GM12801 (cell line): ENCODE data around the gene PDZK1IP1.

Source experiments
- TF ChIP-seq, protein P1 (sequence below): IDR thresholded peaks from one replicate; pipeline ENCODE4 v1.5.1; 2011; ENCODE audit warnings: control low read depth; ENCODE audit not compliant: insufficient read length; ENCODE audit errors: extremely low read depth

PDZK1IP1 gene

DNA sequence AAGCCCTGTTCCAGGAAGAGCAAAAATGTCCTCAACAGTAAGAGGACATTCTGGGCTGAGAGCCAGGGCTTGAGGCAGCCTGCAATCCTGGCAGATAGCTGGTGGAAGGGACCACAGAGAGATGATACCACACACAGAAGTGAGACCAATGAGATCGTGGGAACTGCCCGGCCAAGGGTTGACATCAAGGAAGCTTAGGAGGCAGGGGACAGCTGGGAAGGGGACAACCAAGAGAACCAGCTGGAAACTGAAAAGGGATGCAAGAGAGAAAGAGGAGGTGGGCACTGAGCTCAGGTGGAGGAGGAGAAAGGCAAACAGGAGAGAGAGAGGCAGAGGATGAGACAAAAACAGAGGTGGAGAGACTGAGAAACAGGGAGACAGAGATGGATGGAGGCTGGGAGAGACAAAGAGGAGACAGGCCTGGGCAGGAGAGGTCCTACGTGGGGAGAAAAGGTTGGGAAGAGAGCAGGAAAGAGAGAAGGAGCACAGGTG lies 9.2 kb downstream of the PDZK1IP1 start:
- TF ChIP-seq, protein P1, sequence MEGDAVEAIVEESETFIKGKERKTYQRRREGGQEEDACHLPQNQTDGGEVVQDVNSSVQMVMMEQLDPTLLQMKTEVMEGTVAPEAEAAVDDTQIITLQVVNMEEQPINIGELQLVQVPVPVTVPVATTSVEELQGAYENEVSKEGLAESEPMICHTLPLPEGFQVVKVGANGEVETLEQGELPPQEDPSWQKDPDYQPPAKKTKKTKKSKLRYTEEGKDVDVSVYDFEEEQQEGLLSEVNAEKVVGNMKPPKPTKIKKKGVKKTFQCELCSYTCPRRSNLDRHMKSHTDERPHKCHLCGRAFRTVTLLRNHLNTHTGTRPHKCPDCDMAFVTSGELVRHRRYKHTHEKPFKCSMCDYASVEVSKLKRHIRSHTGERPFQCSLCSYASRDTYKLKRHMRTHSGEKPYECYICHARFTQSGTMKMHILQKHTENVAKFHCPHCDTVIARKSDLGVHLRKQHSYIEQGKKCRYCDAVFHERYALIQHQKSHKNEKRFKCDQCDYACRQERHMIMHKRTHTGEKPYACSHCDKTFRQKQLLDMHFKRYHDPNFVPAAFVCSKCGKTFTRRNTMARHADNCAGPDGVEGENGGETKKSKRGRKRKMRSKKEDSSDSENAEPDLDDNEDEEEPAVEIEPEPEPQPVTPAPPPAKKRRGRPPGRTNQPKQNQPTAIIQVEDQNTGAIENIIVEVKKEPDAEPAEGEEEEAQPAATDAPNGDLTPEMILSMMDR = no peak

DNA sequence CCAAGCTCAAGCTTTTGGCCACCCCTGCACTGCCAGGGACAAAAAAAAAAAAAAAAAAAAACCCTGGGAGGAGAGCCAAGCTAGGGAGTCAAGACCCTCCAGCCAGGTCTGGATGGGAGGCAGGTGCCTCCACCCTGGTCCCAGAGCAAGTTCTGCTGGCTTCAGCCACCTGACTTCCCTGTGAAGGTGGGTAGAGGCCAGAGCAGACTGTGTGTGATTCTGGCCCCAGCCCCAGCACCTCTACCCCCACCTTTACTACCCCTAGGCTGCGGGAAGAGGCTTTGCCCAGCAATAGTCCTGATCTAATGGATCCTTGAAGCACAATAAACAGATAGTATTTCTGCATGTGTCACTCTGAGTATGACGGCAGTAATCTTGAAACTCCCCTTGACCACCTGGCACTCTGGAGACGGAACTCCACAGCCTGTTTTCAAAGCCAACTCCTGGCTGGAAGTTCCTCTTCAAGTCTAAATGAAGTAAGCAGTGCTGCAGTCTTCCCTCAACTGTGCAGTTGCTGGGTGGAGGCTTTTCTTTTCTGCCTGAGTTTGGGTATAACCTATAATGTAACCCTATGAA lies 9.8 kb downstream of the PDZK1IP1 start:
- TF ChIP-seq, protein P1 = no peak

DNA sequence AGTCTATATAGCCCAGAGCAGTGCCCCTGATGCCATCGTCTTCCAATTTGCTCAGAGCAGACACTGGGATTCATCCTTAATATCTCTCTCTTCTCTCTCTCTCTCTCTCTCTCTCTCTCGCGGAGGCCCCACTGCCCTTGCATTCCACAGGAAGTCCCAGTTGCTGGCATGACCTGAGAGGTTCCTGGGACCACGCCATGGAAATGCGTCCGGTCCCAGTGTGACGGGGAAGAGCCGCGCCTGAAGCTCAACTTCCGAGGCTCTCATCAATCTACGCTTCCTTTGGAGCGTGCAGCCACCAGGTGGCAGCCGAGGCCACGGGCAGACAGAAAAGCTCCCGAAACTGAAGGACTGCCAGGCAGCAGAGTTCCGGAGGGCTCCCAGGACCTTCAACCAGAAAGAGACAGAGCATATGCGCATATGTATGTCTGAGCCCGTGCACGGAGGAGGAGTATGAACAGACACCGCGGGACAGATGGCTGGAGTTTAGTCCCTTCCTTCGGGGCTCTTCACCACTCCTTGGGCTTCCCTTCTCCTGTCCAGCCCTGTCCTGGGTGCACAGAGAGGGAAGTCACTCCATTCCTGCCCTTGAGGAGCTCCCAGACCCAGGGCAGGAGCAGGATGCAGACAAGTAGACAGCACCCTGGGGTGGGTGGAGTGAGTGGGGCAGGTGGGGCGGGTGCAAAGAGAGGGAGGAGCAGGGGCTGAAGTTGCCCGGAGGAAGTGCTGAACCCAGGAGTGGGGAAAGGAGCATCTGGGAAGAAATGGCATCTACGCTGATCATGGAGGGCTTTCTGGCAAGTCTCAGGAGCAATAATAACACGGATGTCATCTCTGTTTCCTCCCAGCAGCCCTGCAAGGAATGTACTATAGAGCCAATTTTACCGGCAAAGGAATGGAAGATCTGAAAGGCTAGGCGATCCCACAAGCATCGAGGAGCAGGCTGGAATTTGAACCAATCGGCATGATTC lies 10.5 kb downstream of the PDZK1IP1 start:
- TF ChIP-seq, protein P1 = peak; percentile 78

DNA sequence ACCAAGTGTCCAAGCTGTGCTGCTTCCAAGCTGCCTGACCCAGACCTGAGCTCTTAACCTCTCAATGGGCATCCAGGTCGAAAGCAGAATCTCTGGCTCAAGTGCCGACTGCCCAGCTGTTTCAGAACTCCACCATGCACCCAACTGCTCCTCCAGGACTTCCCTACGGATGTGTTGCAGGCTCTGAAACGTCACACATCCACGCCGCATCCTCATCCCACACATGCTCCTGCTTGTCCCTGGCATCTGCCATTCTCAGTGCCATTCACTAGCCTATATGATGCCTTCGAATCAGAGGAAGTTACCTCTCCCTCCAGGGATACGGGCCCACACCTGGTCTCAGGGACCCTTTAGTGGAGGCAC lies 11.2 kb downstream of the PDZK1IP1 start:
- TF ChIP-seq, protein P1 = no peak

DNA sequence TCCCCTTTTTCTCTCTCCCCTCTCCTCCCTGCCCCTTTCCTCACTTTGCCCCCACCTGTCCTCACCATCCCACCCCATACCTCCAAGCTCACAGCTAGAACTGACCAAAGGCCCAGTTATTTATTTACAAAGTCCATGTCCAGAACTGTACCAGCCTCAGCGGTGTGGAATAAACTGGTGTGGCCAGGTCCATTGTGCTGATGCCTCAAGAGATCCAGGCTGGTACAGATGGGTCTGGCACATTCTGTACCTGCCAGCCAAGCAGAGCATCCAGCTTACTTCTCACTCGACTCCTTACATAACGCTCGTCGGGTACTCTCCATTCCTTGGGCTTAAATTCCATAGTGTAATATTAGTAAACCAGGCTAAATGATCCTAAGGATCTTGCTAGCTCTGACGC lies 11.8 kb downstream of the PDZK1IP1 start:
- TF ChIP-seq, protein P1 = no peak

DNA sequence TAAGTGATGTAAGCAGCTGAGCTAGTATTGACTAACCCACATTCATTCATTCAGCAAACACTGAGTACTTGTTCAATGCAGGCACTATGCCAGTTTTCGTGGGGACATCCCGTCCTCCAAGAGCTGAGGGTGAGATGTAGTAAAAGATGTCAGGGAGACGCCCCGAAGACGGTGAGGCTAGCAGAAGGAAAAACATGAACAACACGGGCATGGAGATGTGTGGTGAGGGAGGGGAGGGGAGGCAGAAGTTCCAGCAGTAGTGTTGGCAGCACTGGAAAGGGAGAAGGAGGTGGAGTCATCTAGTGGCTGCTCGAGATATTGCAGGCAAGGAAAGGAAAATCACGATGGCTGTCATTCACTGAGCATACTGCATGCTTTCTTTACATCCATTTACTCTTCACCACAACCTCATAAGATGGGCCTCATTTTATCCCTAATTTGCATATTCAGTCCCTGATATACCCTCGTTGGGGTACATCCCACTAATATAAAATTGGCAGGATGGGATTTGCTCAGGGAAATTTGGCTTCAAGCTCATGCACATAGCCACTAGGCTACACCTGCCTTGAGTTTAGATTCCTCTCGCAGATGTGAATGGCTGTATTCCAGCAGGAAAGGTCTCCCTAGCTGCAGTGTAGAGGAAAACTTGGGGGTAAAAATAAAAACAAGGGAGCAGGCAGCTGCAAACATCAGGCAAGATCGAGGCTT lies 14.5 kb downstream of the PDZK1IP1 start:
- TF ChIP-seq, protein P1 = peak; percentile 90

DNA sequence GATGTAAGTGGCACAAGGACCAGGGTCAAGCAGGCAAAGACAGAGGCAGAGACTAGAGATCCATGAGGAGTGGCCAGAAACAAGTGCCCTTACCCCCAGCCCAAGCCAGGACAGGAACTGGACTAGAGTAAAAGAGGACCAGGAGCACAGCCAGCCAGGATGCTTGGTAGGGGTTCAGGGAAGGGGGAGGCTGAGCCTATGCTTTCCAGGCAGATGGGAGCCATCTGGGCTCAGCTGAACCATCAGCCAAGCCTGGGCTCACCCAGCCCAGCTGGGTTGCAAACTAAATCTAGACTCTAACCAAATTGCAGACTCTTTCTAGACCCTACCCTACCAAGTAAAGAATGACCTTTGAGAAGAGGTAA lies 15.2 kb downstream of the PDZK1IP1 start:
- TF ChIP-seq, protein P1 = no peak
